Measurements from ENCODE around the gene GPC6. TPM values are rescaled to one million over a fixed set of nuclear protein-coding genes. Genes with fewer than 3 reads are reported as not detected.

Gene GPC6
- polyA plus RNA-seq, 1 donor (not counting 4 experiments of a cell fraction or from before 2014, with no cell fraction given): 0.42 TPM

DNA sequence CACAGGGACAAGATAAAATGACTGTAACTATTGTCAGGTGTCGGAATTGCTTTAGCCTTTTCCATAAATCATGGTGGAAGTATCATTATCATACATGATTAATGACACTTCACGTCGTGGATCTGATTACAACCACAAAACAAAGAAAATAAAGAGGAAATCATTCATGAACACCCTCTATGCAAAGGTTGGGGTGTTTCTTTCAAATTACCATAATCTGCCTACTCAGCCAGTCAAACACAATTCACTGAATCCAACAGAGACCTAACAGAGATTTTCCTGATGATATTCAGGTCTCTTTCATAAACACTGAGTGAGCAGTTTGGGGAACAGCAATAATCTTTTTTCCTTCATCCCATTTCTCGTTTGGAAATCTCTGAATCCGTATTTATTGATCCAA is 627.3 kb downstream of the GPC6 start:
- Histone ChIP-seq H3K4me2 (ENCODE audit: control insufficient read depth, extremely low read depth, insufficient read depth, low read depth, low read length) (no peak overlapping the region), H3K4me3 (ENCODE audit: control insufficient read depth in 2 of 3, extremely low read depth in 1 of 3, insufficient read depth in 2 of 3, low read depth in 1 of 3, low read length in 3 of 3) (no peak overlapping the region), H3K9me3 (ENCODE audit: control insufficient read depth, low read depth, low read length) (no peaks in the 10 kb centered on the region), H3K79me2 (ENCODE audit: control insufficient read depth, insufficient read depth, low read length) (no peaks in the 10 kb centered on the region), H3K9me1 (ENCODE audit: control insufficient read depth, extremely low read depth, insufficient read depth, low read length) (no peaks in the 10 kb centered on the region), H3K27me3 (ENCODE audit: control insufficient read depth, extremely low read depth, insufficient read depth, low read length) (no peaks in the 10 kb centered on the region), H2AFZ (ENCODE audit: control insufficient read depth, low read length) (no peak overlapping the region), H3K27ac (ENCODE audit: control insufficient read depth, insufficient read depth, low read length) (no peak overlapping the region), H4K20me1 (ENCODE audit: control insufficient read depth, extremely low read depth, insufficient read depth, low read length) (no peaks in the 10 kb centered on the region), H3K36me3 (ENCODE audit: control insufficient read depth in 2 of 2, extremely low read depth in 1 of 2, insufficient read depth in 2 of 2, low read length in 2 of 2) (no peaks in the 10 kb centered on the region), H3K9ac (ENCODE audit: control insufficient read depth, extremely low read depth, insufficient read depth, low read length) (no peak overlapping the region), H3K4me1 (ENCODE audit: control insufficient read depth, extremely low read depth, insufficient read depth, low read length) (no peaks in the 10 kb centered on the region)
- FAIRE-seq (no peak), DNase-seq (ENCODE audit: low read depth, low spot score) (no peak)
- TF ChIP-seq EZH2 (IDR thresholded peaks at IDR 0.05; ENCODE audit: low read length): no peak
- TF ChIP-seq, protein P1, sequence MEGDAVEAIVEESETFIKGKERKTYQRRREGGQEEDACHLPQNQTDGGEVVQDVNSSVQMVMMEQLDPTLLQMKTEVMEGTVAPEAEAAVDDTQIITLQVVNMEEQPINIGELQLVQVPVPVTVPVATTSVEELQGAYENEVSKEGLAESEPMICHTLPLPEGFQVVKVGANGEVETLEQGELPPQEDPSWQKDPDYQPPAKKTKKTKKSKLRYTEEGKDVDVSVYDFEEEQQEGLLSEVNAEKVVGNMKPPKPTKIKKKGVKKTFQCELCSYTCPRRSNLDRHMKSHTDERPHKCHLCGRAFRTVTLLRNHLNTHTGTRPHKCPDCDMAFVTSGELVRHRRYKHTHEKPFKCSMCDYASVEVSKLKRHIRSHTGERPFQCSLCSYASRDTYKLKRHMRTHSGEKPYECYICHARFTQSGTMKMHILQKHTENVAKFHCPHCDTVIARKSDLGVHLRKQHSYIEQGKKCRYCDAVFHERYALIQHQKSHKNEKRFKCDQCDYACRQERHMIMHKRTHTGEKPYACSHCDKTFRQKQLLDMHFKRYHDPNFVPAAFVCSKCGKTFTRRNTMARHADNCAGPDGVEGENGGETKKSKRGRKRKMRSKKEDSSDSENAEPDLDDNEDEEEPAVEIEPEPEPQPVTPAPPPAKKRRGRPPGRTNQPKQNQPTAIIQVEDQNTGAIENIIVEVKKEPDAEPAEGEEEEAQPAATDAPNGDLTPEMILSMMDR (optimal IDR thresholded peaks at IDR 0.05 in 1 of 3, IDR thresholded peaks at IDR 0.05 in 1 of 3, conservative IDR thresholded peaks at IDR 0.05 in 1 of 3; ENCODE audit: extremely low read depth in 1 of 3, insufficient read depth in 2 of 3, low read length in 3 of 3): no peak
- dilution Hi-C loops (cut with MboI; ENCODE audit: extremely low pct_ligation_motif_present, low sequenced_read_pairs): no loop called here

GRCh38 chr13:93857126-93857525 is 630.5 kb downstream of the GPC6 start:
- Histone ChIP-seq H3K9ac (ENCODE audit: control insufficient read depth, extremely low read depth, insufficient read depth, low read length) (no peak overlapping the region), H3K27me3 (ENCODE audit: control insufficient read depth, extremely low read depth, insufficient read depth, low read length) (no peaks in the 10 kb centered on the region), H3K79me2 (ENCODE audit: control insufficient read depth, insufficient read depth, low read length) (no peaks in the 10 kb centered on the region), H2AFZ (ENCODE audit: control insufficient read depth, low read length) (no peak overlapping the region), H3K9me1 (ENCODE audit: control insufficient read depth, extremely low read depth, insufficient read depth, low read length) (no peaks in the 10 kb centered on the region), H3K4me1 (ENCODE audit: control insufficient read depth, extremely low read depth, insufficient read depth, low read length) (no peaks in the 10 kb centered on the region), H3K9me3 (ENCODE audit: control insufficient read depth, low read depth, low read length) (no peaks in the 10 kb centered on the region), H3K4me3 (ENCODE audit: control insufficient read depth in 2 of 3, extremely low read depth in 1 of 3, insufficient read depth in 2 of 3, low read depth in 1 of 3, low read length in 3 of 3) (no peak overlapping the region), H3K4me2 (ENCODE audit: control insufficient read depth, extremely low read depth, insufficient read depth, low read depth, low read length) (no peak overlapping the region), H4K20me1 (ENCODE audit: control insufficient read depth, extremely low read depth, insufficient read depth, low read length) (no peaks in the 10 kb centered on the region), H3K36me3 (ENCODE audit: control insufficient read depth in 2 of 2, extremely low read depth in 1 of 2, insufficient read depth in 2 of 2, low read length in 2 of 2) (no peaks in the 10 kb centered on the region), H3K27ac (ENCODE audit: control insufficient read depth, insufficient read depth, low read length) (no peak overlapping the region)
- FAIRE-seq (no peak), DNase-seq (ENCODE audit: low read depth, low spot score) (no peak)
- TF ChIP-seq, protein P1 (optimal IDR thresholded peaks at IDR 0.05 in 1 of 3, IDR thresholded peaks at IDR 0.05 in 1 of 3, conservative IDR thresholded peaks at IDR 0.05 in 1 of 3; ENCODE audit: extremely low read depth in 1 of 3, insufficient read depth in 2 of 3, low read length in 3 of 3): no peak
- dilution Hi-C loops (cut with MboI; ENCODE audit: extremely low pct_ligation_motif_present, low sequenced_read_pairs): no loop called here

All from keratinocyte (primary cell).